ENCODE results near the gene RPS5.
"Not testable (repeated sequence)": the region's sequence is repeated elsewhere in the genome, so short reads cannot be mapped to it uniquely, and the experiment has no call there.

RPS5 gene

DNA sequence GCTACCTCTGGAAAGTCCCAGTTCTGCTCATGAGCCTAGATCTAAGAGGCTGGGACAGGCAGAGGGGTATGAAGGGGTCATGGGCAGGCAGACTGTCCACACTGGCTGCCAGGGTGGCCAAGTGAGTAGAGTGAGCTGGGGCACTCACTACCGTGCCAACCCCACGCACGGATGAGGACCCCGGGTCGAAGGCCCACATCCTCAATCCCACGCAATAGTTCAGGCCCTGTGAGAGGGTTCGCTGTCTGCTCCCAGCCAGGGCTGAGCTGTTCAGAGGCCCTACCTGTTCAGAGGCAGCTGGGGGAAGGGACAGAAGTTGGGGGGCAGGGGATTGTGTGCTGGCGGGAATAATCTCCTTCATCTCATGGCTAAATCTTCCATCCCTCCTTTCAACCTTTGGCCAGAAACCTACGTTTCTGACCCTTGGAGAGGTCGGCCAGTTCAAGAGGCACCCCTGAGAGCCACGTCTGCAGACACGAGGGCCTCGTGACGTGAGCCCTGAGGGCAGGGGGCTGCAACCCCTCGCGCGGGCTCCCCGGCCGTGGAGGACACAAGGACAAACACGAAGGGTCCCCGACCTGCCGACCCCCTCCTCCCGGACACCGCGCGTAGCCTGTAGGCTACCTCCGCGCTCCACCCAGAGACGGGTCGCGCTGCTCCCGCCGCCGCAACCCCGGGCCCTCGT, 1.0 kb upstream of the RPS5 start:
- no peak for DNase-seq

DNA sequence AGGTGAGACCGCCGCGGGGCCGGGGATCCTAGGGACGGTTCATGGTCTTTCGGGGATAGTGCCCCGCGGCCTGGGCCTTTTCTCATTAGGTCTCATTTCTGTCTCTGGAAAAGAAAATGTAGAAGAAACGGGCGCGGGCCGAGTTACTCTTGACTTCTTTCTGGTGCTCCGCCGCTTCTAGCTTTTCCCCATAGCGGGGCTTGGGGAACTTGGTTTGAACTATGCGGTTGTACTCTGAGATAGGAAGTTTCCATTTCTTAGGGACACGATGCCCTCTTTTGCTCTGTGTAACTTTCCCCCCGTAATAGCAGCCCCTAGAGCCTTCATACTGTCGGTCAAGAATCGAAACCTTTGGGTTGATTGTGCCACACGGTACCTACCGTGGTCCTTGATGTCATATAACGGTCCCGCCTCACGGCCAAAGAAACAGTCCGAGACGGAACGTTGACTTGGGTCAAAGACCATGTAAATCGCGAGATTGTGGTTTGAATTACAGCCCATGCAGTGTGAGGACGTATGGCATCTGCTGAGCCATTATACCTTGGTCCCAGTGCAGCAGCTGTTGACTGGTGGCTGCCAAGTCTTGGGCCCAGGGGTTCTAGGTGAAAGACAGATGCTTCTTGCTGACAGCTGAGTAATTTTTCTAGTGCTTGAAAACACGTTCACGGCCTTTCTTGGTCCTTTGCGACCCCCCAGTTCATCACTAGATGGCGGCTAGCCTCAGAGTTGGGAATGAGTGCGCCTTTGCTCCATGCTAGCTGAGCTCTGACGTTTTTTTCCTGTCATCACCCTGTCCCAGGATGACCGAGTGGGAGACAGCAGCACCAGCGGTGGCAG, 487 bp downstream of the RPS5 start:
- no peak for DNase-seq

DNA sequence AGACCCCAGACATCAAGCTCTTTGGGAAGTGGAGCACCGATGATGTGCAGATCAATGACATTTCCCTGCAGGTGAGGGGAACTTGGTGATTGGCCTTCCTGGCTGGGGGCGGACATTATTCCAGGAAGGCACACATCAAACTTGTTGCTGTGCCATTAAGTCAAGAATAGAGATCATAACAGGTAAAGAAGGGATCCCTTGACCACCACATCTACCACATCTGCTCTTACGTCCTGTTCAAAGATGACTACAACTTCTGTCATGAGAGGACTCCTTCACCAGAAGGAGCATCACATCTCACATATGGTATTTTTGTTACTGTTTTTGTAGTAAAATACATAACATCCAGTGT, 1.1 kb downstream of the RPS5 start:
- DNase-seq, result no peak

DNA sequence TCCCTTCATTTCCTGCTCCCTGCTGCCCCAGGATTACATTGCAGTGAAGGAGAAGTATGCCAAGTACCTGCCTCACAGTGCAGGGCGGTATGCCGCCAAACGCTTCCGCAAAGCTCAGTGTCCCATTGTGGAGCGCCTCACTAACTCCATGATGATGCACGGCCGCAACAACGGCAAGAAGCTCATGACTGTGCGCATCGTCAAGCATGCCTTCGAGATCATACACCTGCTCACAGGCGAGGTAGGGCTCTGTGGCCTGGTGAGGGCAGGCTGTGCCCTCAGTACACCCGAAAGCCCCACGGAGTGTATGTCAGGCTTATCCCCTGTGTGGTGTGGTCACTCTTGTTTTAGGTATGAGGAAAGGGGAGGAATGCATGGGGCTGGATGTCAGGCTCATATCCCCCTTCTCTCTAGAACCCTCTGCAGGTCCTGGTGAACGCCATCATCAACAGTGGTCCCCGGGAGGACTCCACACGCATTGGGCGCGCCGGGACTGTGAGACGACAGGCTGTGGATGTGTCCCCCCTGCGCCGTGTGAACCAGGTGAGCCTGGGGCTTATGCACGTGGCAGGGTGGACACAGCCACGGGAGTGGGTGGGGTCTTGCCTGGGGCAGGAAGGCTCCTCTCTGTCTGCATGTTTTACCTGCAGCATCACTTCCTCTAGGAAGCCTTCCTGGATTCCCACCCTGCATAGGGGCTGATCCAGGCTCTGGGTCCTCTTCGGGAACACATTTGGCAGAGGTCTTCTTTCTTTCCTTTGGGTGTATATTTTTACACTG, 6.1 kb downstream of the RPS5 start:
- no peak for DNase-seq

DNA sequence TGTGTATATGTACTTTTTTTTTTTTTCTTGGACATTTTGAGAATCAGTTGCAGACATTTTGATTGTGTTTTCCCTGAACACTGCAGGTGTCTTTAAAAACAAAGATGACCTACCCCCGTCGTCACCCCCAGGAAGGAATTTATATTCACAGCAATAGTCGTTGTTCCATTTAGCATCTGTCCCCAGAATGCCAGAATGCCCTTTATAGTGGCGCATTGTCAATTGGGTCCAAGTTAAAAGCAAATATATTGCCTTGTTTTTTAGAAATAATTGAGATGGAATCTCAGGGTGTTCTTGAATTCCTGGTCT, 6.6 kb downstream of the RPS5 start:
- DNase-seq, result no peak

DNA sequence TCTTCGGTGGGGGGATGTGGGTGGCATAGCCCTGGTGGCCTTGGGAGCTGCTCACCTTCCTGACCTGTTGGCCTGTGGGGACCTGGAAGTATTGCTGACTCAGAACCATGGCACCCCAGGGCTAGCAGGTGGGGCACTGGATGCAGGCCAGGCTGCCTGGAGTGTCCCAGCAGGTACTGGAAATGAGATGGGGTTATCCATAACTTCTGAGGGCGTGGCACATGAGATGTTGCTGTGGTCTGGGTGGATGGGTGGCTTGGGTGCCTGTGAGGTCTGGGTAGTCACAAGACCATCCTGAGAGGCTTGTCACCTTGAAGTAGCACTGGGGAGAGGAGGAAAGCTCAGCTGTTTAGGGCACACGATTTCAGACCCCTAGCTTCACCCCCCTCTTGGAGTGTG, 7.8 kb downstream of the RPS5 start:
- no peak for DNase-seq

DNA sequence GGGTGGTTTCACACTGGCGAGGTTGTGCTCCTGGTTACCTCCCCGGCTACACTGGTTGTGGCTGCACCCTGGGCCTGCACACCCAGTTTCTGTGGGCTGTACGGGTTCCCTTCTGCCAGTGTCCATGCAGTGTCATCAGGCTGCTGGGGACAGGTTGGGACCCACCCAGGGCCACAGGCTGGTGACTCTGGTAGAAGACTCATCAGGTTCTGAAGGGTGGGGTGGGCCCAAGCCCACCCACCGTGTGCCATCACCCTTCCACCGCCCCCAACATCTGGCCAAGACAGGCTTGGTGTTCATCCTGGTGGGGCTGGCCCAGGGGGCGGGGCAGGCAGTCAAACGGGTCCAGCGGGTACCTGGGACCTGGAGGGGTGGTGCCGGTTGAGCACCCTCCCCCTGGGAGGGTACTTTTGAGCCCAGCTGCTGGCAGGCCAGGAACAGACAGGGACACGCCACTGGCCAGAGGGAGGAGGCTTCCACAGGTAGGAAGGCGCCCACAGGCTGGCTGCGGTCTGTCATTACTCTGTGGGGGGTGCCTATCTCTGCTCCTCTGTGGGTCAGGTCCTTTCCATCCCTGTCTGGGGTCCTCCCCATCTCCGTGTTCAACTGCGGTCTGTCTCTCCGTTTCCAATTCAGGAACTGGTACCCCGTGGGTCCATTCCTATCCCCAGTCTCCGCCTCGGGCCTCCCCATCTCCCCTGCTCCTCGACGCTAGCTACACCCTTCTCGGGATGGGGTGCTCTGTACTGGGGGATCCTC, 8.3 kb downstream of the RPS5 start, which contains the start of gene RNF225:
Gene RNF225 (plus strand): TSS at position 437 of the 759 bp plus-strand sequence. CDS start 434 bp downstream, outside the sequence.
- DNase-seq, result no peak

DNA sequence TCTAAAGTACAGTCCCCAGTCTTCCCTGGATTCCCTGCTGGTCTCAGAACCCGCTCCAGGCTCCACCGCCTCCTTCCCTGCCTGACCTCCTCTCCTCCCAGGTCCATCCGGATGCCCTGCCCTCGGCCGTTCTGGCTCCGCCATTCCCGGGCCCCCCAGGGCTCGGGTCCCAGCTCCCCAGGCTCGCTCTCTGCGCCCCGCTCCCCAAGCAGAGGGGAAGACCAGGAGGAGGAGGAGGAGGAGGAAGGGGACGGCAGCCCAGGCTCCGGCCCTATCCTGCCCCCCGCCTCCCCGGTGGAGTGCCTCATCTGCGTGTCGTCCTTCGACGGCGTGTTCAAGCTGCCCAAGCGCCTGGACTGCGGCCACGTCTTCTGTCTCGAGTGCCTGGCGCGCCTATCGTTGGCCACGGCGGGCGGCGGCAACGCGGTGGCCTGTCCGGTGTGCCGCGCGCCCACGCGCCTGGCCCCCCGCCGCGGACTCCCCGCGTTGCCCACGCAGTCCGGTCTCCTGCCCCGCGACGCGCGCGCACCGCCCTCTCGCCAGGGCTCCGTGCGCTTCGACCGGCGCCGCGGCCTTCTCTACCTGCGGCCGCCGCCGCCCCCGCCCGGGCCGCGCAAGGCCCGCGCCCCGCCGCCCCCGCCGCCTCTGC, 9.0 kb downstream of the RPS5 start:
- DNase-seq, result no peak

DNA sequence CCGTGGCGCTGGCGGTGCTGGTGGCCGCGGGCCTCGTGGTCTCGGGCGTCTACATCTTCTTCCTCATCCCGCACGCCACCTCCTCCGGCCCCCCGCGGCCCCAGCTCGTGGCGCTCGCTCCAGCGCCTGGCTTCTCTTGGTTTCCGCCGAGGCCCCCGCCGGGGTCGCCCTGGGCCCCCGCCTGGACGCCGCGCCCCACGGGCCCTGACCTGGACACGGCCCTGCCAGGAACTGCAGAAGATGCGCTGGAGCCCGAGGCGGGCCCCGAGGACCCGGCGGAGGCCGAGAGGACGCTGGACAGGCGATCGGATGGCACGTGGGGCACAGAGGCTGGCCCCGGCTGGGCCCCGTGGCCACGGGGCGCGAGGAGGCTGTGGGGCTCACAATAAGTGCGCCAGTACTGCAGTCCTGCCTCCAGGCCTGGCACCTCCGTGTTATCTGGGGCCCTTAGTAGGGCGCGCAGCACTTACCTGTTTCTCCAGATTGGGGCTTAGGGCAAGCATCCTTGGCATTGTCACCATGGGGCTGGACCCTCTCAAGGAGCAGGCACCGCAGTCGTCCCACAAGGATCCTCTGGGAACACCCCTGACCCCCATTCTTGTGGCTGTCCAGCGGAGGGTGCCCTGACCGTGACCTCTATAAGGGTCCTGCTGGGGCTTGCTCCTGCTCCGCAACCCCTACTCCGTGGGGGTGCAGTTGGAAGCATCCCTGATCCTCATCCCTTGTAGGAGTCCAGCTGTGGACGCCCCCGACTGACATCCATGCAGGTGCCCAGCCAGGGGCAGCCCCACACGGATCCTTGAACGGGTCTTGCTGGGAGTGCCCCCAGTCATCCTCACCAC, 9.8 kb downstream of the RPS5 start:
- DNase-seq, result no peak

DNA sequence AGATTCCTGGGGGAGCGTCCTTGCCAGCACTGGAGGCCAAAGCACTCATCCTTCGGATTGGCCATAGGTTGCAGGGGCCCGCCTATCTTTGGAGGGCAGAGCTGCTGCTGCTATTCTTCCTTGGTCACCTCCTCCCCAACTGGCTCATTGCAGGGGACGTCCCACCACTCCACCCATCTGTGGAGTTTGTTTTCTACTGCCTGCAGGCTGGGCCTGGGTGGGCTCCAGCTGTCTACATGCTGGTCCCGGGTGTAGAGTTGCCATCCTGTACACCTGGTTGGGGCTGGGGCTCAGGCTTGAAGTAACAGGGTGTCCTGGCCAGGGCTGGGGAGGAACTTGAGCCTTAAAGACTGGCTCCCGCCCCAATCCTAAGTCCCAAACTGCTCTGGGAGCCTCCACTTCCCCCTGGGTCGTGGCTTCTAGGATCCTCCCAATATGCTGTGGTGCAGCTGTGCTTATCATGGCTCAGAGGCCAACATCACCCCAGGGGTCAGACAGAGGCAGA, 10.5 kb downstream of the RPS5 start:
- DNase-seq, result no peak

DNA sequence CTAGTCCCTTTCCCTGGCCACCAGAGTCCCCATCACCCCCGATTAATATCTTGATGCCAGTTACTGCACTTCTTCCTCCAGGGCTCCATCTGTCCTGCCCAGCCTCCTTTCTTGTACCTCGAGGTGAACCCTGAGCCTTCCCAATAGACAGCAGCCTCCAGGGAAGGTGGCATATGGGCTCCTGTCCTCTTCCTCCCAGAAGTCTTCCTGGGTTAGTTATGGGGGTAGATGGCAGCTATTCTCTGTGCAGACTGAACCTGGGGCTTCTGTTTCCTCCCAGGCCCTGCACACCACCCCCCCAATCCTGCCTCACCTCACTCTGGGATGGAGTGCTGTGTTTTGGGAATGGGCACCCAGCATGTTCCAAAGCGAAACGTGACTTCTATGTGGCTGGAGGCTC, 11.0 kb downstream of the RPS5 start:
- no peak for DNase-seq

DNA sequence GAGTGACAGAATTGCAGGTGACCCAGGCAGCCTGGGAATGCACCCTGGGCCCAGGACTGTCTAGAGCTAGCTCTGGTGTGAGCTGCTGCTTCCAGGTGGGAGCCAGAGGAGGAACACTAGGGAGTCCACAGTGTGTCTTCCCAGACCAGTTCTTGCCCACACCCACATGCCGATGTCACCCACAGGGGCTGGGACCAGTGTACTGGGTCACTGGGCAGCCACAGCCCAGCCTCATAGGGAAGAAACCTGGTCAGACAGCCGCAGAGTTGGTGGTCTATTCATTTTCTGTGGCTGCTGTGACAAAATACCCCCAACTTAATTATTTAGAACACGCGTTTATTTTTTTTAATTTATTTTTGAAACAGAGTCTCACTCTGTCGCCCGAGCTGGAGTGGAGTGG, 11.5 kb downstream of the RPS5 start:
- DNase-seq, result no peak

DNA sequence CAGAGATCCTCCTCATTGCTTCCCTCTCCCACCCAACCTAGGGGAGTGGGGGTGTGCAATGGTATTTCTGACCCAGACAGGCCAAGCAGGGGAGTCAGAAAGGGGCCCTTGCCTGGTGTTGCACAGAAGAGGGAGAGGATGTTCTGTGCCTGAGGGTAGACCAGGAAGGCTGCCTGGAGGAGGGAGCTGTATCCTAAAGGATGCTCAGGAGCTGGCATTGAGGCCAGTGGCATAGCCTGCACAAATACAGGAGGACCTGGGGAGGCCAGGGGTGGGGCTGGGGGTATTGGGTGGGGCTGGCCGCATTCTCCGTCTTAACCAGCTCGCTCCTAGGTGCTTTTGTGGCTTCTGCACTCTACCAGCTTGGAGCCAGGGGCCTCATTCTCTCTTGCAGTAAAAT, 12.8 kb downstream of the RPS5 start:
- DNase-seq, result no peak

DNA sequence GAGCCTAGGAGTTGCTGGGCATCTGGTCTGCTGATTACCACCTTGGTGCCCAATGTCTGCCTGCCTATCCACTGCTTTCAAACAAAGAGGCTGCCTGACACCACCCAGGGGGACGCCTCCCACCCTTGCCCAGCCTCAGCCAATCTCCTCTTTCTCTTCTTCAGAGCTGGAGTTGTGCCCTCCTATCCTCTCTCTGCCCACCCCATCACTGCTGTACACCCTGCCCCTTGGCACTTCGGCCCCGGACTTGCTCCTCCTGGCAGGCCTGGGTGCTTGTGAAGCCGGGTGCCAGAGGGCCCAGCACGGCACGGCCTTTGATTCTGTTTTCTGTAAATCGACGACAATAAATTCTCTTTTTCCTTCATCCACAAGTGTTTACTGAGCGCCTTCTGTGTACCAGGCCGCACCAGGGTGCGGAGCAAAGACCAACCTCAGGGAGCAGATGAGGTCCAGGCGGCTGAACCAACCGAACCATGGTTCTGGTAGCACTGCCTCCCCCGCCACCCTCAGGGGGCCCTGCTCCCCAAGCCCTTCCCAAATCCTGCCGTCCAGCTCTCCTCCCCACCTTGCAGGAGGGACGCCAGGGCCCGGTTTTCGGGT, 13.3 kb downstream of the RPS5 start:
- no peak for DNase-seq

DNA sequence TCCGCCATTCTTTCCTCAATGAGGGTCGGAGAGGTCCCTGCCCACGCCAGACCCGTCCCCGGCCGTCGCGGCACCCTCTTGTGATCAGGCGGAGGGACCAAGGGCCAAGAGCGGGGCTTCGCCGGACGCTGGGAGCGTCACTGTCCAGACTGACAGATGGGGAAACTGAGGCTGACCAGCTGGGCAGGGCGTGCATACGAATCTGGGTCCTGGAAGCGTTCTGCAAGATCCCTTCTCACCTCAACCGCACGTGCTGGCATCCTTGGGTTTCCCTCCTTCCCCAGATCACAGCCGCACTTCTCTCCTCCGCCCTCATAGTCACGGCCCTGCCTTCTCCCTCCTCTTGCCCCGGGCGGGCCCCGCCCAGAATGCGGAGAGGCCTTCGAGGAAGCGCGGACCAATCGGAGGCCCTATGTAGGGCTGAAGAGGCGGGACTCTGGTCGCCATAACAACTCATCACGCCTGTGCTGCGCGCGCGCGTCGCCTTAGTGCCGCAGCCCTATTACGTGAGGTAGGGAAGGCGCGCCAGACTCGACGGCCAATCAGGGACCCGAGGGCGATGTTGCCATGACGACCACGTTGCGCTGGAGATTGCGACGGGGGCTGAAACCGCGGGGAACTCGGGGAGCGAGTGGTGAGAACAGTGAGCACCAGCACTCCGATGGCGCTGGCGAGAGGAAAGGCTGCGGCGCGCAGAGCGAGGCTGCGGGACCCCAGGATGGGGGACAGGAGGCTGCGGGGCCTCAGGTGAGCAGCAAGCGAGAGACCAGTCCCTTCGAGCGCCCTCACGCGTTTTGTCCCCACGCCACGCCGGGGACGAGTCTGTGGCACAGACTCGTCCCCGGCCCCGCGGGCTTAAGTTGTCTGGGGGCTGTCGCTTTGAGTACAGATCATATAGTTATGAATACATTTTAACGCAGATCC, 14.1 kb downstream of the RPS5 start:
- peak; percentile 99 for DNase-seq

DNA sequence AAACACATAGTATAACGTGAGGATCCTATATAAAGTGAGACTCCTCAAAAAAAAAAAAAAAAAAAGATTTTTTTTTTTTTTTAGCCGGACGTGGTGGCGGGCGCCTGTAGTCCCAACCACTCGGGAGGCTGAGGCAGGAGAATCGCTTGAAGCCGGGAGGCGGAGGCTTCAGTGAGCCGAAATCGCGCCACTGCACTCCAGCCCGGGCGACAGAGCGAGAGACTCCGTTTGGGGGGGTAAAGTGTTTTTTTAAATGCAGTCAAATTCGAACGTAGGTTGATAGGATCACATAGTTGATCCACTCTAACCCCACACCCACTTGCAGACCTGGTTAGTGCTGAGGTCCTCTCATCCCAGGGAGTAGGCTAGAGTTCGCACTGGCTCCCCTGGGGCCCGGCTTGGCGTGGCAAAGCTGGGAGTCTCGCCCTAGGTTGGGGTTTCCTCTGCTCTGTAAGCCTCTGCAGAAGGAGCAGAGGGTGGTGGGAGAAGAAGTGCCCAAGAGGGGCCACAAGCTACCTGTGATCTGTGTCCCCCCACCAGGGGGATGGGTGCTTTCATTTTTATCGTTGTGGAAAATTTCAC, 14.9 kb downstream of the RPS5 start:
- DNase-seq, result no peak

DNA sequence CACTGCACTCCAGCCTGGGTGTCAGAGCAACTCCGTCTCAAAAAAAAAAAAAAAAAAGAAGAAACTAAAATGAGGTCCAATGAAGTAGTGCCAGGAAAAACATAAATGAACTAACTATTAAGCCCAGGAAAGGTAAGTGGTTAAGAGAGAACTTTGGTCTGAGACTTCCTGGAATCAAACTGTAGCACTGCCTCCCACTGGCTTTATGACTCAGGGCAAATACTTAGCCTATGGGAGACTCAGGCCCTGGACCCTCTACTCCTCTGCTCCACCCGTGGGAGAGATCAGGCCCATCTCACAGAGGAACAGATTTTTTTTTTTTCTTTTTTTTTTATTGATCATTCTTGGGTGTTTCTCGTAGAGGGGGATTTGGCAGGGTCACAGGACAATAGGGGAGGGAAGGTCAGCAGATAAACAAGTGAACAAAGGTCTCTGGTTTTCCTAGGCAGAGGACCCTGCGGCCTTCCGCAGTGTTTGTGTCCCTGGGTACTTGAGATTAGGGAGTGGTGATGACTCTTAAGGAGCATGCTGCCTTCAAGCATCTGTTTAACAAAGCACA, 16.9 kb downstream of the RPS5 start:
- not testable (repeated sequence) for DNase-seq

DNA sequence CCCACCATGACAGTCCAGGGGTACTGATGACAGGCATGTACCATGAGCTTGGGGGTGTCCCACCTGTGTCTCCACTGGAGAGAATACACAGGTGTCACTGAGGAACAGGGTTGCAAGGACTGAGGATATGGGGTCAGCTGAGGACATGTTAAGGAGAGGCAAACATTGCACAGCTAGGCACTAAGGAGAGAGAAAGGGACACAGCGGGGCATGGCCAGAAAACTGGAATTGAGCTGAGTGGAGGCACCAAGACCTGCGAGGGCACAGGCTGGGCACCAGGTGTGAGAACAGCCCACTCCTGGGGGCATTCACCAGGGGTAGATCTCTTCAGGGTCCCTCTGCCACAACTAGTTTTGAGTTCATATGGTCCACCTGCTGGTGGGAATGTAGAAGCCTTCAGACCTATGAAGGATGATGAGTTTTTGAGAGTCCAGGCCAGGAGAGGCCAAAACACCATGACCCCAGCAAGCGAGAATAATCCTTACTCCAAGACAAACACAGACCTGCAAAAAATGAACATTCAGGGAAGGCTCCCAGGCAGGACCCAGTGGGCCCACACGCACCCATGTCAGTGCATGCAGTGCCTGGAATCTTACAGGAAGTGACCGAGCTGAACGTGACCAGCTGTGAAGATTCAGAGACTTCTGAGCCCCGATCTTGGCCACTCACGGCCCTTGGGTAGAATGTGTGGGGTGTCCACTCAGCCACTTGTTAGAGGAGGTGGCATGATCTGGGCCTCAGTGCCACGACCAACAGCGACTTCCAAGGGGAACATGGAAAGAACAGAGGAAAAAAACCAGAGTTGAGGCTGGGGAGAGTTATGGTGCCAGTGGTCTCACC, 20.0 kb downstream of the RPS5 start:
- DNase-seq, result no peak
